Nephron (organoid): ENCODE measurements around the gene IAPP.

Source experiments
- H3K27ac Mint-ChIP-seq, 3 experiments: 2 replicates each; pipeline ENCODE4 v1.8.0; 2020; ENCODE audit warnings: mixed read lengths in 3 of 3, mild to moderate bottlenecking in 2 of 3, moderate library complexity in 1 of 3
- H3K27me3 Mint-ChIP-seq: 2 replicates; pipeline ENCODE4 v1.8.0; 2021; ENCODE audit warnings: low read depth, mild to moderate bottlenecking, moderate library complexity, mixed read lengths
- H3K36me3 Mint-ChIP-seq: 2 replicates; pipeline ENCODE4 v1.8.0; 2020; ENCODE audit warnings: low read depth, mixed read lengths
- H3K4me1 Mint-ChIP-seq: 2 replicates; pipeline ENCODE4 v1.8.0; 2020; ENCODE audit warnings: mixed read lengths
- H3K4me3 Mint-ChIP-seq, 3 experiments: 2 replicates each; pipeline ENCODE4 v1.8.0; 2020; ENCODE audit warnings: mild to moderate bottlenecking in 3 of 3, mixed read lengths in 3 of 3, moderate library complexity in 2 of 3
- H3K9me3 Mint-ChIP-seq: 2 replicates; pipeline ENCODE4 v1.8.0; 2020; ENCODE audit warnings: mixed read lengths
- TF ChIP-seq, protein P1 (sequence below), 3 experiments: fragments of 200-600 bp; sonication (generic); IDR thresholded peaks; one replicate each; pipeline ENCODE4 v1.5.0; 2021; ENCODE audit warnings: antibody characterized with exemption in 3 of 3; ENCODE audit not compliant: unreplicated experiment in 3 of 3

The IAPP gene

DNA sequence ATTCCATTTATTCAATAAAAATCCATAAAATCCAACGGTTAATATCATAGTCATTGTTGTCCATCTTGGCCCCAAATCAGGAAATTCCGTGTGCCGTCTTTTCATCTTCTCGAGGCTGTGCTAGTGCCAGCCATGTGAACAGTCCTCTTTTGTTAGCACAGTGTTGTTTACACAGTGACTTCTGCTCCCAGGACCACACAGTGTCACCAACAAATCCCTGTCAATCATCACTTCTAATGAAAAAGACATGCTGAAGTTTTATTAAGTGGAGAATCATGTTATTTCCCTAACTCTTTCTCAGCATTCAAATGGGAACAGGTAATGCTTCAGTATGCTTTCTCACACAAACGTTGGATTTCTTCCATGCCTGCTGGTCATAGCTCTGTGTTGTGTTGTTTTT, 36.0 kb upstream of the IAPP start:
- H3K4me3 Mint-ChIP-seq = no peak overlapping the region
- H3K36me3 Mint-ChIP-seq = no peaks in the 10 kb centered on the region
- TF ChIP-seq, protein P1, sequence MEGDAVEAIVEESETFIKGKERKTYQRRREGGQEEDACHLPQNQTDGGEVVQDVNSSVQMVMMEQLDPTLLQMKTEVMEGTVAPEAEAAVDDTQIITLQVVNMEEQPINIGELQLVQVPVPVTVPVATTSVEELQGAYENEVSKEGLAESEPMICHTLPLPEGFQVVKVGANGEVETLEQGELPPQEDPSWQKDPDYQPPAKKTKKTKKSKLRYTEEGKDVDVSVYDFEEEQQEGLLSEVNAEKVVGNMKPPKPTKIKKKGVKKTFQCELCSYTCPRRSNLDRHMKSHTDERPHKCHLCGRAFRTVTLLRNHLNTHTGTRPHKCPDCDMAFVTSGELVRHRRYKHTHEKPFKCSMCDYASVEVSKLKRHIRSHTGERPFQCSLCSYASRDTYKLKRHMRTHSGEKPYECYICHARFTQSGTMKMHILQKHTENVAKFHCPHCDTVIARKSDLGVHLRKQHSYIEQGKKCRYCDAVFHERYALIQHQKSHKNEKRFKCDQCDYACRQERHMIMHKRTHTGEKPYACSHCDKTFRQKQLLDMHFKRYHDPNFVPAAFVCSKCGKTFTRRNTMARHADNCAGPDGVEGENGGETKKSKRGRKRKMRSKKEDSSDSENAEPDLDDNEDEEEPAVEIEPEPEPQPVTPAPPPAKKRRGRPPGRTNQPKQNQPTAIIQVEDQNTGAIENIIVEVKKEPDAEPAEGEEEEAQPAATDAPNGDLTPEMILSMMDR (IDR thresholded peaks at IDR 0.05; ENCODE audit: unreplicated experiment in 3 of 3) = no peak
- H3K27ac Mint-ChIP-seq = no peak overlapping the region
- no peaks in the 10 kb centered on the region for H3K4me1 Mint-ChIP-seq
- H3K9me3 Mint-ChIP-seq = peaks cover 5% of the 10 kb centered on the region
- no peaks in the 10 kb centered on the region for H3K27me3 Mint-ChIP-seq

DNA sequence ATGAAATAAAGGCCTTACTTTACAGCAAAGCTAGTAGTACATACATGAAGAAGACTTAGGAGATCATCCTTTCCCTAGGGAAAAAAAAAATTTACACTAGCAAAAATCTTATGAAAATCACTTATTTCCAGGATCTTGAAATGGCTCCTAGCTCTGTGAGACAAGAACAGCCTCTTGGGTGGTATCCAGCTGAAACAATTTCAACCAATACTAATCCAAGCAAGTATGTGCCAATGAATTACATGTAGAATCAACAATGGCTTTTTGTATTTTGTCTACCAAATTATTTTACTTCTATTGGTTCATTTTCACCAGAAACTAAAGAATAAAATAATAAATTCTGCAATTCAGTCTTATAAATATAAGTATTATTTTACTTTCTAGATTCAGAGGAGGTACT, 35.2 kb upstream of the IAPP start:
- Mint-ChIP-seq H3K4me1 (no peaks in the 10 kb centered on the region), H3K4me3 (no peak overlapping the region), H3K9me3 (no peaks in the 10 kb centered on the region), H3K36me3 (no peaks in the 10 kb centered on the region), H3K27me3 (no peaks in the 10 kb centered on the region), H3K27ac (no peak overlapping the region)
- TF ChIP-seq, protein P1 (IDR thresholded peaks at IDR 0.05; ENCODE audit: unreplicated experiment in 3 of 3) = no peak

DNA sequence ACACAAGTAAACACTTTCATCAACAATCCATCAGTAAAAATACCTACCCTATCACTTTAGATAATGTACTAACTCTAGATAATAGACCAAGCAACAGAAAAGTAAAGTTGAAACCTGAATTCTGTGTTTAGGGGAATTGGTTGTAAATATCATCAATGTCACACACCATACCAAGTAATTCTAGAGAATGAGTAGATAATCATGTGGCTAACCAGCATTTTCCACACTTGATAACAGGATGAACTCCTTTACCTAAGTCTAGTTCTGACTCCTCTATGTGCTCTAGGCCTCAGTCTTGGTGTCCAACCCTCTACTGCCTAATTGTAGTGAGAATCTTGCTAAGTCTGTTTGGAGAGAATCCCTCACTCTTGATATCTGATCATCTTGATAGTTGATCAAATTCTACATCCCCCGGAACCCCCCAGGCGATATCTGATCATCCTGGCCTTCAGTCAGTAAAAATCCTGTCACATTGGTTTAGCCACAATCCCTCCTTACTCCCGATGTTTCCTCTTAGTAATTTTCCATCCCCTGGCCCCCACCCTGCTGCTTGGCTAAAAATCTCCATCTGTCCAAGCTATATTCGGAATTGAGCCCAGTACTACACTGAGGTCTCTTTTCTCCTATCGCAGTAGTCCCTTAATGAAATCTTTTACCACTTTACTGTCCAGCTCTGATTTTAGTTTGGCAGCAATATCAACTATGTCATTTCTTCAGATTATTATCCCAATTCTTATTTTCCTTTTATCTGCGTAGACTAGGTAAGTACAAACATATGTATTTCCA, 34.5 kb upstream of the IAPP start:
- no peak overlapping the region for H3K4me3 Mint-ChIP-seq
- H3K27me3 Mint-ChIP-seq = no peaks in the 10 kb centered on the region
- no peaks in the 10 kb centered on the region for H3K4me1 Mint-ChIP-seq
- TF ChIP-seq, protein P1 (IDR thresholded peaks at IDR 0.05; ENCODE audit: unreplicated experiment in 3 of 3) = no peak
- H3K9me3 Mint-ChIP-seq = no peaks in the 10 kb centered on the region
- H3K27ac Mint-ChIP-seq = no peak overlapping the region
- no peaks in the 10 kb centered on the region for H3K36me3 Mint-ChIP-seq

DNA sequence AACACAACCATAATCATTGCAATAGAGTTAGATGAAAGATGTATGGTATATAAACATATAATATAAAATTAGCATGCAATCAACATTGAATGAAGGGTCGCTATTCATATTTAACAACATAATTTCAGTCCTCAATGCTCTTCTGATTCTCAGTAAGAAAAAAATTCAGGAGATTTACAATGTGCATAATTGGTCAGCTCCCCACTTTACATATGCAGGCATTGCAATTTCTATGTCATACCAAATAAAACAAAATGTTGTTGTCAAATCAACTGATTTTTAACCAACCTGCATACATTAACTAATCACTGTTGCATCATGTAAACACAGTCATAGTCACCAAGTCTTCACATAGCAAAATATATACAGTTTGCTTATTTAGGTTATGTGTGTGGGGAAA, 32.8 kb upstream of the IAPP start:
- H3K27me3 Mint-ChIP-seq = no peaks in the 10 kb centered on the region

DNA sequence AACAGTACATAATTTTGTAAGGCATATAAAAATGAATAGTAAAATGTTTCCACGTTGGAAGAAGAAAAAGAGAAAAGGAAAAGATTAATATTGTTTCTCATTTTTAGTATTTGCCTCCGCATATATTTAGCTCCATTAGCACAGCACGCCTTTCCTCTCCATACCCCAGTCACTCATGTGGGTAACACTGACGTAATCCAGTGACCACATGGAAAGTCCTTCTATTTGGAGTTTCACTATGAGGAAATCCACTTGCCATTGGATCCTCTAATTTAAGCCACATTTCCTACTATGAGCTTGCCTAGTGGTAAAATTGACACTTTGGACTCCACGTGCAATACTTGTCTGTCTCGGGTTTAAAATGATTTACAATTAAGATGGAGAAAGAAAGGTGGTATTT, 32.3 kb upstream of the IAPP start:
- H3K4me3 Mint-ChIP-seq = no peak overlapping the region
- H3K27ac Mint-ChIP-seq = no peak overlapping the region
- no peaks in the 10 kb centered on the region for H3K9me3 Mint-ChIP-seq
- H3K27me3 Mint-ChIP-seq = no peaks in the 10 kb centered on the region
- H3K36me3 Mint-ChIP-seq = no peaks in the 10 kb centered on the region
- no peaks in the 10 kb centered on the region for H3K4me1 Mint-ChIP-seq
- TF ChIP-seq, protein P1 (IDR thresholded peaks at IDR 0.05; ENCODE audit: unreplicated experiment in 3 of 3) = no peak

More for the DNA sequence above, 32.8 kb upstream of the IAPP start:
- no peak overlapping the region for H3K27ac Mint-ChIP-seq
- H3K9me3 Mint-ChIP-seq = no peaks in the 10 kb centered on the region
- no peaks in the 10 kb centered on the region for H3K4me1 Mint-ChIP-seq
- no peaks in the 10 kb centered on the region for H3K36me3 Mint-ChIP-seq
- H3K4me3 Mint-ChIP-seq = no peak overlapping the region
- TF ChIP-seq, protein P1 (IDR thresholded peaks at IDR 0.05; ENCODE audit: unreplicated experiment in 3 of 3) = no peak

DNA sequence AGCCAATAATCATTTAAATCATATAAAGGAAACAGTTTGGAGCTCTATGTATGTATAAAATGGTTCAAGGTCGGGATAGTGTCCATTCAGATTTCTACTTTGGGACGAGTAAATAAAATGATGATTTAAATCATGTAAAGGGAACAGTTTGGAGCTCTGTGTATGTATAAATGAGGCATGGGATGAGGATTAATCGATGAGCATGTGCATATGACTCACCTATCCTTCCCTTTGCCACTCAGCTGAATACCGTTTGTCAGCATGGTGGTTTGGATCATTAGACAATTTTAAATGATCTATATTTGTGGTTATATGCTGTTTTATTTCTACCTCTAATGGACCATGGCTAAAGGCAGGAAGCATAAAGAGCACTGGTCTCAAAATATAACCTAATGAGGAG, 30.9 kb upstream of the IAPP start:
- no peaks in the 10 kb centered on the region for H3K36me3 Mint-ChIP-seq
- no peak overlapping the region for H3K27ac Mint-ChIP-seq
- TF ChIP-seq, protein P1 (IDR thresholded peaks at IDR 0.05; ENCODE audit: unreplicated experiment in 3 of 3) = no peak
- H3K4me1 Mint-ChIP-seq = no peaks in the 10 kb centered on the region
- H3K9me3 Mint-ChIP-seq = no peaks in the 10 kb centered on the region
- H3K4me3 Mint-ChIP-seq = no peak overlapping the region
- no peaks in the 10 kb centered on the region for H3K27me3 Mint-ChIP-seq
